ENCODE measurements around the gene PTGES3. TPM values are rescaled to one million over a fixed set of nuclear protein-coding genes. Genes with fewer than 3 reads are reported as not detected.

Gene PTGES3
- total and polyA plus RNA-seq, 2 experiments from 2014 or later: 334 to 442 TPM

GRCh38 chr12:56641219-56641618 is 46.9 kb downstream of the PTGES3 start (continued):
- no peak for TF ChIP-seq ZNF462 (CRISPR knock-in tag; IDR thresholded peaks at IDR 0.05)
- no peak for TF ChIP-seq CREB1 (CRISPR knock-in tag; IDR thresholded peaks at IDR 0.05; ENCODE audit: low read depth)
- no peak for TF ChIP-seq EZH2 (IDR thresholded peaks at IDR 0.05; ENCODE audit: low read depth, unreplicated experiment)
- TF ChIP-seq REST (IDR thresholded peaks at IDR 0.05; ENCODE audit: unreplicated experiment): no peak
- no peak for TF ChIP-seq ETS1 (IDR thresholded peaks at IDR 0.05)
- no peak for TF ChIP-seq POLR2AphosphoS5 (IDR thresholded peaks at IDR 0.05; ENCODE audit: low read depth)
- no peak for TF ChIP-seq STAT1 (IDR thresholded peaks at IDR 0.05; ENCODE audit: unreplicated experiment)
- TF ChIP-seq ZNF331 (CRISPR knock-in tag; IDR thresholded peaks at IDR 0.05; ENCODE audit: low read depth): no peak

All from GM23338 (cell line).